T-cell (primary cell): ENCODE data around the gene E2F3. TPM values are rescaled to one million over a fixed set of nuclear protein-coding genes. Genes with fewer than 3 reads are reported as not detected.
A peak's percentile ranks its signal among the peaks of the same experiment; 100 is the strongest.

Source experiments
- ATAC-seq, 4 experiments: fragments of 200-7000 bp in 3 of 4; fragments of 150-1000 bp in 1 of 4; cut with Tn5 transposase; replicated peaks in 1 of 4; 1 replicate in 3 of 4; 2 replicates in 1 of 4; pipeline ENCODE4 v1.10.0; 2021; ENCODE audit warnings: moderate library complexity in 3 of 4, mild to moderate bottlenecking in 2 of 4, moderate number of reproducible peaks in 1 of 4
- CTCF ChIA-PET, 2 donors: fragments of 300-600 bp; sonication (Branson Sonifier 250); formaldehyde crosslinking; loops; one replicate each; lab custom pipeline; 2022; ENCODE audit warnings: antibody characterized with exemption in 2 of 2; lab: Charles Lee
- POLR2A ChIA-PET, 2 donors: fragments of 300-600 bp; sonication (Branson Sonifier 250); formaldehyde crosslinking; loops; one replicate each; lab custom pipeline; 2022; ENCODE audit warnings: antibody characterized with exemption in 2 of 2; lab: Charles Lee
- DNase-seq, 35 experiments: peaks; one replicate each; pipeline versions ENCODE4 v3.0.0 to v3.0.0-alpha.2; 2013 to 2023
- H3K27ac ChIP-seq: one replicate; pipeline ENCODE4 v1.5.1; 2013; ENCODE audit warnings: low read length
- H3K27me3 ChIP-seq, 2 experiments: replicated peaks in 1 of 2; 1 replicate in 1 of 2; 2 replicates in 1 of 2; pipeline versions ENCODE4 v1.6.1 to v1.7.0; 2013; ENCODE audit warnings: low read length in 1 of 2, mixed read lengths in 1 of 2; ENCODE audit not compliant: control insufficient read depth in 2 of 2, insufficient read depth in 2 of 2; ENCODE audit errors: extremely low read depth in 1 of 2
- H3K36me3 ChIP-seq, 2 donors: 1 replicate in 1 of 2; 2 replicates in 1 of 2; pipeline versions ENCODE4 v1.6.1 to v1.7.0; 2013; ENCODE audit warnings: low read length in 1 of 2; ENCODE audit not compliant: control insufficient read depth in 2 of 2, insufficient read depth in 1 of 2; ENCODE audit errors: extremely low read depth in 1 of 2
- H3K4me1 ChIP-seq, 2 experiments: 1 replicate in 1 of 2; 2 replicates in 1 of 2; pipeline versions ENCODE4 v1.6.1 to v1.7.0; 2013; ENCODE audit warnings: low read length in 2 of 2, mixed read lengths in 1 of 2; ENCODE audit not compliant: insufficient read depth in 2 of 2, control insufficient read depth in 1 of 2; ENCODE audit errors: extremely low read depth in 1 of 2
- H3K4me3 ChIP-seq, 2 donors: 1 replicate in 1 of 2; 2 replicates in 1 of 2; pipeline versions ENCODE4 v1.5.1 to v1.7.0; 2013; ENCODE audit warnings: mild to moderate bottlenecking in 2 of 2, low read length in 1 of 2, moderate library complexity in 1 of 2; ENCODE audit not compliant: control insufficient read depth in 1 of 2; ENCODE audit errors: extremely low read depth in 1 of 2
- H3K9me3 ChIP-seq: 2 replicates; pipeline ENCODE4 v1.7.0; 2013
- H3K27ac Mint-ChIP-seq, 2 donors: one replicate each; pipeline ENCODE4 v1.8.0; 2020 to 2021; ENCODE audit warnings: mild to moderate bottlenecking in 2 of 2, mixed read lengths in 2 of 2
- H3K27me3 Mint-ChIP-seq, 2 donors: one replicate each; pipeline ENCODE4 v1.8.0; 2021 to 2022; ENCODE audit warnings: mixed read lengths in 2 of 2
- H3K36me3 Mint-ChIP-seq: one replicate; pipeline ENCODE4 v1.8.0; 2021; ENCODE audit warnings: mixed read lengths
- H3K4me1 Mint-ChIP-seq, 3 donors: one replicate each; pipeline ENCODE4 v1.8.0; 2020 to 2022; ENCODE audit warnings: mixed read lengths in 3 of 3, mild to moderate bottlenecking in 1 of 3
- H3K4me3 Mint-ChIP-seq, 3 donors: one replicate each; pipeline ENCODE4 v1.8.0; 2020 to 2022; ENCODE audit warnings: mild to moderate bottlenecking in 3 of 3, mixed read lengths in 3 of 3, moderate library complexity in 3 of 3
- H3K9me3 Mint-ChIP-seq, 3 donors: one replicate each; pipeline ENCODE4 v1.8.0; 2020 to 2022; ENCODE audit warnings: mixed read lengths in 3 of 3
- WGBS: methylation state at CpG from one replicate; pipeline ENCODE4 v1.1.5; 2013; ENCODE audit warnings: missing lambda C conversion rate; ENCODE audit not compliant: insufficient coverage; 5-methylcytosine and 5-hydroxymethylcytosine counted together
- total RNA-seq, 35 experiments: library from RNA in 6 of 35; stranded (reverse) in 6 of 35; fragments of 120-200 nt in 1 of 35; gene quantifications; one replicate each; pipeline versions ENCODE4 v1.2.1 to v1.2.4 and lab custom pipeline; 2013 to 2026

E2F3 gene
- total RNA-seq, 5 donors from 2014 or later (not counting 1 experiment from before 2014, with no cell fraction given), result 9.6 to 28.2 (median 23.1) TPM

DNA sequence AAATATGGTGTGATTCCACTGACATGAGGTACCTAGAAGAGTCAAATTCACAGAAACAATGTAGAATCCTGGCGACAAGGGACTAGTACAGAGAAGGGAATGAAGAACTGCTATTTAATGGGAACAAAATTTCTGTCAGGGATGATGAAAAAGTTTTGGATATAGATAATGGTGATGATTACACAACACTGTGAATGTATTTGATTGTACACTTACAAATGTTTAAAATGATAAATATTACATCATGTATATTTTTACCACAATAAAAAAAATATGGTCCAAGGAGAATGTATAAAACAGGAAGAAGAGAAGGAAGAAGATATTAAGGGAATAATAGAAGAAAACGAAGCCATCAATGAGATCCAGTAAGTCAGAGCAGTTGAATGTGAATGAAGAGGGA, 8.4 kb upstream of the E2F3 start:
- H3K36me3 ChIP-seq, result no peaks in the 10 kb centered on the region
- POLR2A ChIA-PET, result no interaction called here
- no peaks in the 10 kb centered on the region for H3K9me3 Mint-ChIP-seq
- H3K27ac ChIP-seq, result no peak overlapping the region
- peaks cover 0 to 2% of the 10 kb centered on the region in 2 experiments for H3K27me3 ChIP-seq
- CTCF ChIA-PET, result no interaction called here
- DNase-seq (no peak), ATAC-seq (no peak)
- no peak overlapping the region for H3K4me3 ChIP-seq
- no peak overlapping the region for H3K27ac Mint-ChIP-seq
- H3K4me1 ChIP-seq, result peaks cover 0 to 3% of the 10 kb centered on the region in 2 experiments
- peaks cover 0 to 10% (median 6%) of the 10 kb centered on the region in 3 donors for H3K4me1 Mint-ChIP-seq
- no peak overlapping the region for H3K4me3 Mint-ChIP-seq
- no peaks in the 10 kb centered on the region for H3K27me3 Mint-ChIP-seq
- 86% methylated on average over 1 of the region's 2 CpGs for WGBS
- H3K36me3 Mint-ChIP-seq, result no peaks in the 10 kb centered on the region
- H3K9me3 ChIP-seq, result no peaks in the 10 kb centered on the region

DNA sequence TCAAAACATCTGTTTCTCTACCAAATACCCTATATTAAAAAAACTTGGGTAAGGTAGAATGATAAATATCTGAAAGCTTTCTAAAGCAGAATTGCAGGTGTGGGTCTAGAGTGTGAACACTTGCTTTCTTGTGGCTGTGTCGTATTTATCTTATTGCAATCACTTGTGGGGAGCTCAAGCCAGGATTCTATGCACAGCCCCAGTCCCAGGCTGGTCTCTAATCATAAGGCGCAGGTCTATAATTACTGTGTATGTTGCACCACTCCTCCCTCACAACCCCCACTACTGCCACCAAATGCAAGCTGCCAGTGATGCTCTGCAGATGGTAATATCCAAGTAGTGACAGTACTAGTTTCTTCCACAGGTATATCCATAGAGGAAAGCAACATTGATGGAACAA, 2.2 kb upstream of the E2F3 start:
- DNase-seq (peak in 1 of 35 experiments; percentile 17), ATAC-seq (no peak)
- peak overlapping the region in 1 of 3 donors; percentile 1 for H3K4me3 Mint-ChIP-seq
- no peak overlapping the region for H3K4me3 ChIP-seq
- H3K36me3 ChIP-seq, result no peaks in the 10 kb centered on the region
- H3K27ac ChIP-seq, result no peak overlapping the region
- peak overlapping the region in 1 of 2 donors; percentile 29 for H3K27ac Mint-ChIP-seq
- POLR2A ChIA-PET, result interaction anchor here (0.8 to 1.6 kb wide), 3 partner anchors 30 to 80 kb away, joined by 3 to 8 read pairs (median 4); no protein-coding TSS in a partner anchor
- peaks cover 13 to 22% of the 10 kb centered on the region in 2 experiments for H3K4me1 ChIP-seq
- H3K36me3 Mint-ChIP-seq, result no peaks in the 10 kb centered on the region
- no peaks in the 10 kb centered on the region for H3K27me3 ChIP-seq
- peaks cover 22 to 31% (median 23%) of the 10 kb centered on the region in 3 donors for H3K4me1 Mint-ChIP-seq
- H3K9me3 Mint-ChIP-seq, result no peaks in the 10 kb centered on the region
- 20% methylated on average over 1 of the region's 2 CpGs for WGBS
- H3K27me3 Mint-ChIP-seq, result no peaks in the 10 kb centered on the region
- H3K9me3 ChIP-seq, result no peaks in the 10 kb centered on the region
- CTCF ChIA-PET, result interaction anchor here (1.5 to 2.5 kb wide), 2 partner anchors 80 to 107 kb away, joined by 3 to 7 read pairs; no protein-coding TSS in a partner anchor

DNA sequence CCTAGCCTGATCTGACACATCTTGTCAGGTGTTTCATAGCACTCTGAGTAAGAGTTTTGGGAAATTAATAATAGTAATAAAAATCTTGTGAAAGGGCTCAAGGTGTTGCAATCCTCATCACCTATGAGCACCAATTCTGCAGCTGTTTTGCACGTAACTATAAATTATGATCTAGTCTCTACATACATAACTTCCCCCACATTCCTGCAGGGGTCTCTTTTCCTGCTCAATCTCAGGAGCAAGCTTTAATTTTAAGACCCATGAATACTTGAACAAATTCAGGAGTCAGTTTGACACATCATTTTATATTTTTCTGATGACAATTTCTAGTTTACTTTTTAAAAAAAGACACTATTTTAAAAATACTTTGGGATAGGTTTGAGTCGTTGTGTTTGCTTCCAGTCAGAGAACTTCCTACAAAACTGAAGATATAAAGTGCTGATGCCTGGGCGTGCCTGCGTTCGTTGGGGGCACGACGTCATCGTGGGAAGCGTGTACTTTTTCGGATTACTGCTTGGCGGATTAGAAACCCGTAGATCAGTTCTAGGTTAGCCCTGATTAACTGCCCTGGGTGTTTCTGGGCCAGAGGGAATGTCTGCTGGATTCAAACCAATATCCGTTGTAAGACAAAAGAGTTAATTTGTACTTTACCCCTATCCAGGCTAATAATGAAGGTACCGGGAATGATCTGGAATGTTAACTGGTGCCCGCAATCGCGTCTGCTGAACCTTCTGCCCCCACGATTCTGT, 1.0 kb upstream of the E2F3 start:
- H3K4me1 Mint-ChIP-seq, result peaks cover 27 to 35% (median 28%) of the 10 kb centered on the region in 3 donors
- H3K9me3 Mint-ChIP-seq, result no peaks in the 10 kb centered on the region
- ChIA-PET CTCF (interaction anchor here (0.6 to 2.5 kb wide), 3 partner anchors 81 to 309 kb away, joined by 3 to 7 read pairs (median 3); no protein-coding TSS in a partner anchor), POLR2A (interaction anchor here in 1 of 2 donors (0.6 to 1.6 kb wide), 2 partner anchors 11 to 81 kb away, joined by 5 to 8 read pairs; no protein-coding TSS in a partner anchor)
- ATAC-seq, result no peak
- peak overlapping the region; percentile 90 to 100 (median 92) for H3K4me3 Mint-ChIP-seq
- Histone ChIP-seq H3K4me1 (peaks cover 18 to 25% of the 10 kb centered on the region in 2 experiments), H3K27ac (peak overlapping the region; percentile 21), H3K36me3 (no peaks in the 10 kb centered on the region), H3K27me3 (no peaks in the 10 kb centered on the region), H3K4me3 (peak overlapping the region; percentile 67 to 92), H3K9me3 (no peaks in the 10 kb centered on the region)
- peaks cover 3% of the 10 kb centered on the region for H3K36me3 Mint-ChIP-seq
- H3K27ac Mint-ChIP-seq, result peak overlapping the region; percentile 81 to 84
- 0% methylated on average over 13 of the region's 18 CpGs for WGBS
- DNase-seq, result peak in 26 of 35 experiments; percentile 3 to 68 (median 18)
- no peaks in the 10 kb centered on the region for H3K27me3 Mint-ChIP-seq

DNA sequence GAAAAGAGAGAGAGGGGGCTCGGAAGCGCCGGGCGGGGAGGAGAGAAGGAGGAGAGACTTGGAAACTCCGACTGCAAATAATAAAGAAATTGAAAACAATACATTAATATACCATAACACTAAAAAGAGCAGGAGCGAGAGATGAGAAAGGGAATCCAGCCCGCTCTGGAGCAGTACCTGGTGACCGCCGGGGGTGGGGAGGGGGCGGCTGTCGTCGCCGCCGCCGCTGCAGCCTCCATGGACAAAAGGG, 338 bp downstream of the E2F3 start:
- peaks cover 3% of the 10 kb centered on the region for H3K36me3 Mint-ChIP-seq
- peaks cover 22 to 26% of the 10 kb centered on the region in 2 experiments for H3K4me1 ChIP-seq
- peak overlapping the region; percentile 90 to 100 (median 92) for H3K4me3 Mint-ChIP-seq
- H3K27me3 Mint-ChIP-seq, result no peaks in the 10 kb centered on the region
- POLR2A ChIA-PET, result interaction anchor here in 1 of 2 donors (0.6 kb wide), 1 partner anchor 132 kb away, joined by 12 read pairs; no protein-coding TSS in a partner anchor
- CTCF ChIA-PET, result no interaction called here
- DNase-seq, result peak in 1 of 35 experiments; percentile 8
- no peaks in the 10 kb centered on the region for H3K27me3 ChIP-seq
- WGBS, result no CpG with 5 or more reads among the region's 15 CpGs
- H3K9me3 Mint-ChIP-seq, result no peaks in the 10 kb centered on the region
- no peak for ATAC-seq
- H3K4me1 Mint-ChIP-seq, result peaks cover 40 to 42% (median 41%) of the 10 kb centered on the region in 3 donors
- no peaks in the 10 kb centered on the region for H3K9me3 ChIP-seq
- peak overlapping the region; percentile 81 to 84 for H3K27ac Mint-ChIP-seq
- peak overlapping the region; percentile 55 to 67 for H3K4me3 ChIP-seq
- H3K27ac ChIP-seq, result no peak overlapping the region
- H3K36me3 ChIP-seq, result peaks cover 0 to 3% of the 10 kb centered on the region in 2 donors

DNA sequence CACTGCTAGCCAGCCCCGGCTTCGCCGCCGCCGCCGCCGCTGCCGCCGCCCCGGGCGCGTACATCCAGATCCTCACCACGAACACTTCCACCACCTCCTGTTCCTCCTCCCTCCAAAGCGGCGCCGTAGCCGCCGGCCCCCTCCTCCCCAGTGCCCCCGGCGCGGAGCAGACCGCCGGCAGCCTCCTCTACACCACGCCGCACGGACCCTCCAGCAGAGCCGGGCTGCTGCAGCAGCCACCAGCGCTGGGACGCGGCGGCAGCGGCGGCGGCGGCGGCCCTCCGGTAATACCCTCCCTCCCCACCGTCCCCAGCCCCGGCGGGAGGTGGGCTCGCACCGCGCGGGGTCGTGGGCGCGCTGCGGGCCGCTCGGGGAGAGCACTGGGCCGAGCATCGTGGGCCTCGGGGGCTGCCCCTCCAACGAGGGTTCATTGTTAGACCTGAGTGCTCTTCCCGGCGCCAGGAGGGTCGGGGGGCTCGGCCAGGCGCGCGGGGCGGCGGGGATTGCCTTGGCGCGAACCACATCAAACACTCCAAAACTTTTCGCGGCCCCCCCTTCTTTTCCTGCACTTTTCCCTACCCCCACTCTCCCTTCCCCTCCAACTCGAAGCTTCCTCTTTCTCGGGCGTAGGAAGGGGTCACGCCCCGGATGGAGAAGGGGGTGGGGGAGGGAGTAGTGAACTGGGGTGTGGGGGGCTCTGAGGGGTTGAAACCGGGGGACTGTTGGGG, 827 bp downstream of the E2F3 start:
- Mint-ChIP-seq H3K4me3 (peak overlapping the region; percentile 96 to 100 (median 98)), H3K36me3 (peaks cover 3% of the 10 kb centered on the region), H3K27me3 (no peaks in the 10 kb centered on the region), H3K9me3 (no peaks in the 10 kb centered on the region), H3K4me1 (peaks cover 45 to 47% (median 45%) of the 10 kb centered on the region in 3 donors), H3K27ac (peak overlapping the region in 1 of 2 donors; percentile 49)
- H3K9me3 ChIP-seq, result no peaks in the 10 kb centered on the region
- ChIA-PET CTCF (interaction anchor here (0.6 to 1.5 kb wide), 6 partner anchors 13 to 133 kb away, joined by 3 to 9 read pairs (median 4); no protein-coding TSS in a partner anchor), POLR2A (interaction anchor here (0.6 to 1.8 kb wide), 5 partner anchors 68 to 192 kb away, joined by 3 to 13 read pairs (median 8); no protein-coding TSS in a partner anchor)
- WGBS, result under 1% methylated on average over 46 of the region's 73 CpGs
- peaks cover 0 to 3% of the 10 kb centered on the region in 2 donors for H3K36me3 ChIP-seq
- DNase-seq, result peak in 31 of 35 experiments; percentile 2 to 60 (median 20)
- peaks cover 24 to 26% of the 10 kb centered on the region in 2 experiments for H3K4me1 ChIP-seq
- ATAC-seq, result no peak
- peak overlapping the region; percentile 67 for H3K4me3 ChIP-seq
- no peaks in the 10 kb centered on the region for H3K27me3 ChIP-seq
- no peak overlapping the region for H3K27ac ChIP-seq
